Transverse colon (tissue), 4 donors: ENCODE measurements around the gene GLI3. TPM values are rescaled to one million over a fixed set of nuclear protein-coding genes. Genes with fewer than 3 reads are reported as not detected.

Source experiments
- DNase-seq: peaks from one replicate; pipeline ENCODE4 v3.0.0-alpha.2; 2019
- H3K27ac ChIP-seq, 4 donors: fragments of 200-600 bp; sonication (generic); 2 replicates each; pipeline ENCODE4 v1.5.1; 2016 to 2018; ENCODE audit warnings: inconsistent platforms in 4 of 4
- H3K27me3 ChIP-seq: fragments of 200-600 bp; sonication (generic); 2 replicates; pipeline ENCODE4 v1.5.1; 2017; ENCODE audit warnings: inconsistent platforms
- H3K36me3 ChIP-seq, 4 donors: fragments of 200-600 bp; sonication (generic); 2 replicates each; pipeline ENCODE4 v1.5.1; 2017 to 2019; ENCODE audit warnings: inconsistent platforms in 4 of 4
- H3K4me1 ChIP-seq, 4 donors: fragments of 200-600 bp; sonication (generic); 2 replicates each; pipeline ENCODE4 v1.5.1; 2017 to 2020; ENCODE audit warnings: inconsistent platforms in 4 of 4
- H3K4me3 ChIP-seq, 4 donors: fragments of 200-600 bp; sonication (generic); 1 replicate in 1 of 4; 2 replicates in 3 of 4; pipeline versions ENCODE4 v1.5.1 to v1.6.1; 2017 to 2019; ENCODE audit warnings: inconsistent platforms in 4 of 4
- H3K9me3 ChIP-seq, 2 donors: fragments of 200-600 bp; sonication (generic); 2 replicates each; pipeline ENCODE4 v1.5.1; 2017 to 2019; ENCODE audit warnings: inconsistent platforms in 2 of 2
- EP300 ChIP-seq: sonication (generic); formaldehyde crosslinking; IDR thresholded peaks from one replicate; pipeline ENCODE4 v1.6.1; 2017; ENCODE audit warnings: antibody characterized with exemption, low read depth
- POLR2A ChIP-seq: fragments of 450-650 bp; IDR thresholded peaks from one replicate; pipeline ENCODE4 v1.6.1; 2016; ENCODE audit warnings: antibody characterized with exemption, mild to moderate bottlenecking, moderate library complexity
- POLR2AphosphoS5 ChIP-seq, 3 donors: sonication (generic); formaldehyde crosslinking; IDR thresholded peaks; one replicate each; pipeline ENCODE4 v1.6.1; 2016; ENCODE audit warnings: antibody characterized with exemption in 3 of 3
- WGBS, 2 donors: methylation state at CpG; one replicate each; pipeline ENCODE4 v1.1.5; 2018; ENCODE audit warnings: low coverage in 1 of 2; 5-methylcytosine and 5-hydroxymethylcytosine counted together
- in situ Hi-C, 4 donors: fragments of 200-750 bp; cut with MboI; loops; one replicate each; pipeline versions ENCODE4 v1.15.0 to v1.15.1; 2017; ENCODE audit warnings: low sequenced_read_pairs in 3 of 4, low pct_ligation_motif_present in 1 of 4, low pct_unique_long_range_greater_than_20kb in 1 of 4
- intact Hi-C: fragments of 100-400 bp; cut with DNase I; formaldehyde crosslinking; loops from one replicate; pipeline ENCODE4 v1.15.1; 2023; ENCODE audit warnings: low total_unique reads
- total RNA-seq, 4 donors: library from RNA; depleted of rRNA; stranded (reverse); fragments of >200 nt; gene quantifications; one replicate each; pipeline ENCODE4 v1.1.0, GENCODE V29; 2016
- TF ChIP-seq, protein P1 (sequence below), 5 experiments: fragments of 200-600 bp in 3 of 5; fragments of 450-650 bp in 2 of 5; sonication (generic) in 3 of 5; IDR thresholded peaks; 1 replicate in 2 of 5; 2 replicates in 3 of 5; pipeline ENCODE4 v1.5.1; 2016 to 2017; ENCODE audit warnings: antibody characterized with exemption in 5 of 5, inconsistent platforms in 3 of 5, mild to moderate bottlenecking in 2 of 5, moderate library complexity in 1 of 5

The GLI3 gene
- total RNA-seq, 4 donors from 2014 or later = 3.7 to 41.1 (median 5.3) TPM

DNA sequence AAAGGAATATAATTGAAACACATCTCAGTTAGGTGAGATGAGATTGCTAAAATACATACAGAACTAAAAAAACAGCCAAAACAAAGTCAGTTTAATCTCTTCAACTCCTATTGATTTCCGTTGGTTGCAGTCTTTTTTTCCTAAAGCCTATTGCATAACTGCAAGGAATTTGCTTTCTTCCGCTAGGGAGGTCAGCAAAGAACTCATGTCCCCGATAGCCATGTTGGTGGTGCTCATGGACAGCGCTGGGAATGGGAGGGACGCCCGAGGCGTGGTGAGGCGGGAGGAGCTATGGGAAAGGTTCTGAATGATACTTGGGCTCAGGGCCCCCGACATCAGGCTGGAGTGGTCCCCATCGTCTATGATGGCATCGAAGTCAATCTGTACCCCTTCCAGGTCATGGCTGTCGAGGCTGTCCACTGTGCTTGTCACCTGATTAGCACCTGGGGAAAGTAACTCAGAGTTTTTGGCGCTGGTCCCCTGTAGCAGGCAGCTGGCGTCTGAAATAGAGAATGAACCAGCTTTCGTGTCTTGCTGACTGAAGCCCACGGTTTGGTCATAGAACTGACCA lies 272.7 kb downstream of the GLI3 start:
- Histone ChIP-seq H3K4me3 (no peak overlapping the region), H3K27ac (no peak overlapping the region), H3K27me3 (no peaks in the 10 kb centered on the region), H3K9me3 (no peaks in the 10 kb centered on the region), H3K36me3 (no peaks in the 10 kb centered on the region), H3K4me1 (no peaks in the 10 kb centered on the region)
- 87 to 93% methylated on average over 11 to 14 of the region's 16 CpGs for WGBS, 2 donors
- intact Hi-C loops (no loop called here), in situ Hi-C loops (loop anchor here in 1 of 4 donors (25.0 kb wide), 1 partner anchor 723 kb away; no protein-coding TSS in a partner anchor)
- TF ChIP-seq POLR2AphosphoS5 (IDR thresholded peaks at IDR 0.05) (no peak), POLR2A (no peak), EP300 (no peak)
- TF ChIP-seq, protein P1, sequence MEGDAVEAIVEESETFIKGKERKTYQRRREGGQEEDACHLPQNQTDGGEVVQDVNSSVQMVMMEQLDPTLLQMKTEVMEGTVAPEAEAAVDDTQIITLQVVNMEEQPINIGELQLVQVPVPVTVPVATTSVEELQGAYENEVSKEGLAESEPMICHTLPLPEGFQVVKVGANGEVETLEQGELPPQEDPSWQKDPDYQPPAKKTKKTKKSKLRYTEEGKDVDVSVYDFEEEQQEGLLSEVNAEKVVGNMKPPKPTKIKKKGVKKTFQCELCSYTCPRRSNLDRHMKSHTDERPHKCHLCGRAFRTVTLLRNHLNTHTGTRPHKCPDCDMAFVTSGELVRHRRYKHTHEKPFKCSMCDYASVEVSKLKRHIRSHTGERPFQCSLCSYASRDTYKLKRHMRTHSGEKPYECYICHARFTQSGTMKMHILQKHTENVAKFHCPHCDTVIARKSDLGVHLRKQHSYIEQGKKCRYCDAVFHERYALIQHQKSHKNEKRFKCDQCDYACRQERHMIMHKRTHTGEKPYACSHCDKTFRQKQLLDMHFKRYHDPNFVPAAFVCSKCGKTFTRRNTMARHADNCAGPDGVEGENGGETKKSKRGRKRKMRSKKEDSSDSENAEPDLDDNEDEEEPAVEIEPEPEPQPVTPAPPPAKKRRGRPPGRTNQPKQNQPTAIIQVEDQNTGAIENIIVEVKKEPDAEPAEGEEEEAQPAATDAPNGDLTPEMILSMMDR (IDR thresholded peaks at IDR 0.05) = no peak
- no peak for DNase-seq

DNA sequence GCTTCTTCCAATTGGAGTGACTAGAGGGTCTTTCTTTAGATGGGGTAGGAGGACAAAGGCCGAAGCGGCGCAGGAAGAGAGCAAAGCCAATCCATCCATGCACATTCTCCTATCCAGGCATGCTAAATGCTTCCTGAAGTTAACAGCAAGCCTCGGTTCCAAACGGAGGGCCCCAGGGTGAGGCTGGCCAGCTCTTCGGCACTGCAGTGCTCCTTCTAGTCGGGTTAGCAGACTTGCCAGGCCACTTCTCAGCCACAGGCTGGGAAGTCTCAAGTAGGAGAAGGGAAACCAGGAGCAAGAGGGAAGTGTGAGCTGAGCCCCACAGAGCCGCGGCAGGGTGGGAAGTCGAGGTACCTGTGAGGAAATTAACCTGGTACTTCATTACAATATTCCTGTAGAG lies 280.3 kb downstream of the GLI3 start:
- DNase-seq = no peak
- in situ Hi-C loops = loop anchor here in 1 of 4 donors (25.0 kb wide), 1 partner anchor 731 kb away; no protein-coding TSS in a partner anchor
- Histone ChIP-seq H3K9me3 (no peaks in the 10 kb centered on the region), H3K27me3 (no peaks in the 10 kb centered on the region), H3K4me3 (no peak overlapping the region), H3K36me3 (no peaks in the 10 kb centered on the region), H3K4me1 (peaks cover 5 to 24% (median 17%) of the 10 kb centered on the region in 4 donors), H3K27ac (peak overlapping the region; percentile 33 to 75 (median 59))
- intact Hi-C loops = no loop called here
- TF ChIP-seq POLR2A = no peak
- no peak for TF ChIP-seq POLR2AphosphoS5 (IDR thresholded peaks at IDR 0.05)
- TF ChIP-seq, protein P1 (IDR thresholded peaks at IDR 0.05) = no peak
- TF ChIP-seq EP300 = no peak
- WGBS, 2 donors = 68% methylated on average over 10 of the region's 10 CpGs; no CpG with 5 or more reads in 1 of the 2 donors

DNA sequence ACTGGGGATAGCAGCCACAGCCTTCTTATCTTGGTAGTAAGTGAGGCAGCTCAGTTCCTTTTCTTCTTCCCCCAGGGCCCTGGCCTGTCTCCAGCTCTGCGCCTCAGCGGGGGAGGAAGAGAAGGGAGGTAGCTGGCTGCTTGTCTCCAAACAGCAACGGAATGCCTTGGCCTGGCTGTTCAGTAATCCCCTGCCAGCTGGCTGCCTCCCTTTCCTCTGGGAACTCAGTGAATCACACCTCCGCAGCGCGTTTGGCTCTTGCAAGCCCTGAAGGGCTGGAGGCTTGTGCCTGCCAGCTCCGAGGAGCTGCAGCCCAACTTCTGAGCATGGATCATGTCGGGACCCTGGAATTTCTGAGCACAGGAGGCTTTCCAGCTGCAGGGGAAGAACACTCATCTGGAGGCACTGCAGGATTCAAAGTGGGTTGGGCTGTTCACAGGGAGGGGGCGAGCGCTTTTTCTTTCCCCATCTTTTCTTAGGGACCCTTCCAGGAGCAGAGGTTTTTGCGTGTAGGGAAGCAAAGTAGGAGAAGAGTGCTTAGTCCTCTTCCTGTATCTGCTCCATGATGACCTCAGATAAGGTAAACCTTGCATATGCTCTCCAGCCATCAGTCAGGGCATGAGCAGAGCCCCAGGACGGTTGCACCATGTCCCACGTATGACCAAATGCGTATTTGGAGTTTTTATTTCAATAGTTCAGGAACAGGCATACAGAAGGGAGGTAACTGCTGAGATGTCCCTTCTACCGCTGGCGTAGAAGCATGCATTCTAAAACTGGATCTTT lies 280.9 kb downstream of the GLI3 start:
- H3K36me3 ChIP-seq = no peaks in the 10 kb centered on the region
- no peak overlapping the region for H3K4me3 ChIP-seq
- no peaks in the 10 kb centered on the region for H3K9me3 ChIP-seq
- whole genome bisulfite sequencing, 2 donors = 31% methylated on average over 16 of the region's 16 CpGs; no CpG with 5 or more reads in 1 of the 2 donors
- H3K27me3 ChIP-seq = no peaks in the 10 kb centered on the region
- peak overlapping the region; percentile 50 to 75 (median 68) for H3K27ac ChIP-seq
- DNase-seq = peak; percentile 83
- TF ChIP-seq POLR2AphosphoS5 (IDR thresholded peaks at IDR 0.05) (peak; percentile 66 to 82 (median 70)), EP300 (no peak)
- H3K4me1 ChIP-seq = peaks cover 5 to 24% (median 17%) of the 10 kb centered on the region in 4 donors
- in situ Hi-C loops (loop anchor here in 1 of 4 donors (25.0 kb wide), 1 partner anchor 731 kb away; no protein-coding TSS in a partner anchor), intact Hi-C loops (no loop called here)

DNA sequence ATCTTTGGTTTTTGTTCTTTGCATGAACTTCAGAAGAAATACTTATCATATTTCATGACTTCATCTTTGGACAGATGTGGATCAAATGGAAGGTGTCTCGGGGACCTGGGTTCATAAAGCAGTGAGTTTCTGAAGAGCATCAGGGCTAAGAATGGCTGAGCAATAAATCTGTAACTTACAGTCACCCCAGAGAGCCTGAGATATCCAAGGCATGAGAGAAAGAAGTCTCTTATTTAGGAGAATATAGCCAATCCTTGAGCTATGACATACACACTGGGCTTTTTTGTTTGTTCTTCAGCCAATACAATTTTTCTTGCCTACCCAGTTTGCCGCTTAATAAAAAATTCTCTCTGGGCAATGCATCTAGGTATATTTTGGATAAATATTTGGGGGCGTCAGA lies 281.6 kb downstream of the GLI3 start:
- no peak for DNase-seq
- TF ChIP-seq POLR2A (no peak), POLR2AphosphoS5 (IDR thresholded peaks at IDR 0.05) (no peak), EP300 (no peak)
- TF ChIP-seq, protein P1 (IDR thresholded peaks at IDR 0.05) = no peak
- WGBS, 2 donors = 49 to 50% methylated on average over 1 to 3 of the region's 3 CpGs
- no peaks in the 10 kb centered on the region for H3K27me3 ChIP-seq
- intact Hi-C loops (no loop called here), in situ Hi-C loops (loop anchor here in 1 of 4 donors (25.0 kb wide), 1 partner anchor 732 kb away; no protein-coding TSS in a partner anchor)
- H3K4me3 ChIP-seq = no peak overlapping the region
- no peaks in the 10 kb centered on the region for H3K36me3 ChIP-seq
- peak overlapping the region; percentile 50 to 75 (median 68) for H3K27ac ChIP-seq
- peaks cover 5 to 24% (median 17%) of the 10 kb centered on the region in 4 donors for H3K4me1 ChIP-seq
- no peaks in the 10 kb centered on the region for H3K9me3 ChIP-seq
